DOHH2 (cell line): ENCODE measurements around the gene ATXN7L1.

ENCODE experiments used
- H3F3A ChIP-seq: fragments of 200-600 bp; sonication (generic), shearing (Covaris generic); 2 replicates; pipeline ENCODE4 v1.6.0; 2016; ENCODE audit warnings: antibody characterized with exemption, mild to moderate bottlenecking; ENCODE audit not compliant: control insufficient read depth, insufficient read depth
- H3K27ac ChIP-seq: fragments of 200-600 bp; sonication (generic); 2 replicates; pipeline ENCODE4 v1.5.1; 2014; ENCODE audit warnings: low read depth, mild to moderate bottlenecking, low read length, moderate library complexity
- H3K27me3 ChIP-seq: fragments of 200-600 bp; sonication (generic); 2 replicates; pipeline ENCODE4 v1.6.1; 2014; ENCODE audit warnings: mild to moderate bottlenecking, low read length, mixed read lengths; ENCODE audit not compliant: control insufficient read depth
- H3K36me3 ChIP-seq: fragments of 200-600 bp; sonication (generic); 2 replicates; pipeline ENCODE4 v1.6.1; 2014; ENCODE audit warnings: mild to moderate bottlenecking, low read length, moderate library complexity, mixed read lengths; ENCODE audit not compliant: control insufficient read depth
- H3K4me1 ChIP-seq: fragments of 200-600 bp; sonication (generic); 2 replicates; pipeline ENCODE4 v1.6.1; 2014; ENCODE audit warnings: mild to moderate bottlenecking, low read length, mixed read lengths; ENCODE audit not compliant: control insufficient read depth
- H3K4me2 ChIP-seq: fragments of 200-600 bp; sonication (generic); 2 replicates; pipeline ENCODE4 v1.6.0; 2014; ENCODE audit warnings: mild to moderate bottlenecking, low read length, moderate library complexity
- H3K4me3 ChIP-seq: fragments of 200-600 bp; sonication (generic); 2 replicates; pipeline ENCODE4 v1.5.1; 2014; ENCODE audit warnings: mild to moderate bottlenecking, low read length, mixed read lengths
- H3K79me2 ChIP-seq: fragments of 200-600 bp; sonication (generic); 2 replicates; pipeline ENCODE4 v1.6.1; 2014; ENCODE audit warnings: mild to moderate bottlenecking, low read length, mixed read lengths; ENCODE audit not compliant: control insufficient read depth
- H3K9me2 ChIP-seq: fragments of 200-600 bp; sonication (generic); replicated peaks from 2 replicates; pipeline ENCODE4 v1.6.1; 2014; ENCODE audit warnings: mild to moderate bottlenecking, low read length, mixed read lengths; ENCODE audit not compliant: control insufficient read depth
- H3K9me3 ChIP-seq: fragments of 200-600 bp; sonication (generic); 2 replicates; pipeline ENCODE4 v1.6.1; 2014; ENCODE audit warnings: antibody characterized with exemption, low read length, mixed read lengths; ENCODE audit not compliant: control insufficient read depth, insufficient read depth
- H4K20me1 ChIP-seq: fragments of 200-600 bp; sonication (generic); 2 replicates; pipeline ENCODE4 v1.6.0; 2014; ENCODE audit warnings: low read depth, mild to moderate bottlenecking, antibody characterized with exemption, low read length, moderate library complexity; ENCODE audit not compliant: control insufficient read depth, insufficient read depth
- CTCF ChIP-seq: fragments of 200-600 bp; sonication (generic); IDR thresholded peaks from one replicate; pipeline ENCODE4 v1.5.1; 2014; ENCODE audit warnings: antibody characterized with exemption, mild to moderate bottlenecking, low read depth, low read length; ENCODE audit not compliant: poor library complexity, severe bottlenecking
- EZH2phosphoT487 ChIP-seq: fragments of 200-600 bp; sonication (generic); IDR thresholded peaks from 2 replicates; pipeline ENCODE4 v1.6.1; 2017; ENCODE audit warnings: borderline replicate concordance, mild to moderate bottlenecking, antibody characterized with exemption, low read length, moderate library complexity, mixed read lengths

ATXN7L1 gene

GRCh38 chr7:105776068-105776790, 100.2 kb downstream of the ATXN7L1 start:
- TF ChIP-seq CTCF: no peak
- TF ChIP-seq EZH2phosphoT487: no peak
- Histone ChIP-seq H3K4me1 (no peaks in the 10 kb centered on the region), H4K20me1 (no peaks in the 10 kb centered on the region), H3K9me2 (no peaks in the 10 kb centered on the region), H3K27me3 (peaks cover 18% of the 10 kb centered on the region), H3K27ac (no peak overlapping the region), H3K4me3 (no peak overlapping the region), H3K36me3 (no peaks in the 10 kb centered on the region), H3K9me3 (no peaks in the 10 kb centered on the region), H3F3A (no peaks in the 10 kb centered on the region), H3K4me2 (no peak overlapping the region), H3K79me2 (no peaks in the 10 kb centered on the region)

GRCh38 chr7:105775580-105775979, 100.8 kb downstream of the ATXN7L1 start:
- Histone ChIP-seq H3K9me3 (no peaks in the 10 kb centered on the region), H3K79me2 (no peaks in the 10 kb centered on the region), H3K9me2 (no peaks in the 10 kb centered on the region), H3K4me2 (no peak overlapping the region), H4K20me1 (no peaks in the 10 kb centered on the region), H3K36me3 (no peaks in the 10 kb centered on the region), H3K27ac (no peak overlapping the region), H3K27me3 (peaks cover 17% of the 10 kb centered on the region), H3K4me3 (no peak overlapping the region), H3K4me1 (no peaks in the 10 kb centered on the region), H3F3A (no peaks in the 10 kb centered on the region)
- no peak for TF ChIP-seq EZH2phosphoT487
- no peak for TF ChIP-seq CTCF

GRCh38 chr7:105773030-105773460, 103.4 kb downstream of the ATXN7L1 start:
- Histone ChIP-seq H3K79me2 (no peaks in the 10 kb centered on the region), H3K4me1 (no peaks in the 10 kb centered on the region), H3K4me3 (no peak overlapping the region), H3F3A (no peaks in the 10 kb centered on the region), H3K27me3 (peaks cover 19% of the 10 kb centered on the region), H3K36me3 (no peaks in the 10 kb centered on the region), H4K20me1 (no peaks in the 10 kb centered on the region), H3K9me3 (no peaks in the 10 kb centered on the region), H3K27ac (no peak overlapping the region), H3K4me2 (no peak overlapping the region), H3K9me2 (no peaks in the 10 kb centered on the region)
- TF ChIP-seq CTCF: no peak
- no peak for TF ChIP-seq EZH2phosphoT487
